Astrocyte of the spinal cord (primary cell): ENCODE measurements around the gene TMA7B.

ENCODE experiments used
- DNase-seq: peaks from one replicate; pipeline ENCODE4 v3.0.0; 2011; ENCODE audit warnings: low read depth, low spot score
- H3K4me3 ChIP-seq: 2 replicates; pipeline ENCODE4 v1.5.1; 2011; ENCODE audit warnings: low read depth, mild to moderate bottlenecking, low read length, moderate library complexity
- in situ Hi-C: cut with HindIII; loops from 2 replicates; pipeline ENCODE4 v1.10.0; 2017; ENCODE audit warnings: low sequenced_read_pairs
- TF ChIP-seq, protein P1 (sequence below): IDR thresholded peaks from 2 replicates; pipeline ENCODE4 v1.5.1; 2012; ENCODE audit warnings: low read depth, mild to moderate bottlenecking, low read length, inconsistent platforms

TMA7B gene

DNA sequence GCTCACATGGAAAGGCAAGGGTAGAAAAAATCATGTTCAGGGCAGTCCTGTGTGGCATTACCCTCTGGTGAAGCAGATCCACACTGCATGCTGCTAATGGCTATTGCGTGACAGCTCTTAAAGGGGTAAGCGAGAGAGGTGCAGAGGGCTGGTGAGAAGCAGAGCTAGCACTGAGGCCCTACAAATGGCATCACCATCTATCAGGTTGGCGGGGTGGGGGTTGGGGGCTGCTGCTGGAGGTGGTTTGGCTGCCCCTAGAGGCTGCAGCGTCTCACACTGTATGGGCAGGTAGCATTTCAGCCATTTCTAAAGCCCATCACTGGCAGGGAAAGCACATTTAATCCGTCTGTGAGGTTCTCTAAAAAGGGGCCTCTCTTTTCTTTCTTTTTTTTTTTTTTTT is 16.9 kb upstream of the TMA7B start:
- TF ChIP-seq, protein P1, sequence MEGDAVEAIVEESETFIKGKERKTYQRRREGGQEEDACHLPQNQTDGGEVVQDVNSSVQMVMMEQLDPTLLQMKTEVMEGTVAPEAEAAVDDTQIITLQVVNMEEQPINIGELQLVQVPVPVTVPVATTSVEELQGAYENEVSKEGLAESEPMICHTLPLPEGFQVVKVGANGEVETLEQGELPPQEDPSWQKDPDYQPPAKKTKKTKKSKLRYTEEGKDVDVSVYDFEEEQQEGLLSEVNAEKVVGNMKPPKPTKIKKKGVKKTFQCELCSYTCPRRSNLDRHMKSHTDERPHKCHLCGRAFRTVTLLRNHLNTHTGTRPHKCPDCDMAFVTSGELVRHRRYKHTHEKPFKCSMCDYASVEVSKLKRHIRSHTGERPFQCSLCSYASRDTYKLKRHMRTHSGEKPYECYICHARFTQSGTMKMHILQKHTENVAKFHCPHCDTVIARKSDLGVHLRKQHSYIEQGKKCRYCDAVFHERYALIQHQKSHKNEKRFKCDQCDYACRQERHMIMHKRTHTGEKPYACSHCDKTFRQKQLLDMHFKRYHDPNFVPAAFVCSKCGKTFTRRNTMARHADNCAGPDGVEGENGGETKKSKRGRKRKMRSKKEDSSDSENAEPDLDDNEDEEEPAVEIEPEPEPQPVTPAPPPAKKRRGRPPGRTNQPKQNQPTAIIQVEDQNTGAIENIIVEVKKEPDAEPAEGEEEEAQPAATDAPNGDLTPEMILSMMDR: no peak
- in situ Hi-C loops: no loop called here
- no peak for DNase-seq

GRCh38 chr22:39943953-39944872 is 16.0 kb upstream of the TMA7B start:
- no peak overlapping the region for H3K4me3 ChIP-seq
- TF ChIP-seq, protein P1: no peak
- DNase-seq: no peak
- in situ Hi-C loops: no loop called here

More for the DNA sequence above, 16.9 kb upstream of the TMA7B start:
- H3K4me3 ChIP-seq: no peak overlapping the region

DNA sequence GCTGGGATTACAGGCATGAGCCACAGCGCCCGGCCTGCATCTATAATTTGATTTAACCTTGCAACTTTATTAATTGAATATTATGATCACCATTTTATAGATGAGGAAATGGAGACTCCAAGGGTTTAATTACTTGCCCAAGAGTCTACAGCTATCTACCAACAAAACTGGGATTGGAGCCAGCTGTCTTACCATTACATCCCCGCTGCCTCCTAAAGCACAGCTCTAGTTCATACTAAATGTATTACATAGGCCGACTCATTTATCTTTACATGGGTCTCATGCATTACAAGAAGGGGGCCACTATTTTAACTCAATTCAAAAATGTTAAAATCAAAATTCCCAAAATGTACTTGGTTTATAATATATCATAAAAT is 14.1 kb upstream of the TMA7B start:
- DNase-seq: no peak
- in situ Hi-C loops: no loop called here
- TF ChIP-seq, protein P1: no peak
- no peak overlapping the region for H3K4me3 ChIP-seq

- no peak overlapping the region for H3K4me3 ChIP-seq
- in situ Hi-C loops: no loop called here
- no peak for DNase-seq
- TF ChIP-seq, protein P1: no peak
Observed at GRCh38 chr22:39946503-39947219, 13.5 kb upstream of the TMA7B start.

GRCh38 chr22:39947220-39948216 is 12.7 kb upstream of the TMA7B start:
- in situ Hi-C loops: no loop called here
- TF ChIP-seq, protein P1: no peak
- H3K4me3 ChIP-seq: no peak overlapping the region
- DNase-seq: no peak
